Psoas muscle (tissue), 8 donors: ENCODE results near the gene TSPAN9. TPM values are rescaled to one million over a fixed set of nuclear protein-coding genes. Genes with fewer than 3 reads are reported as not detected.
A peak's percentile ranks its signal among the peaks of the same experiment; 100 is the strongest.

Experiments used
- ATAC-seq, 4 donors: fragments of 200-7000 bp; cut with Tn5 transposase; one replicate each; pipeline ENCODE4 v1.9.1; 2020; ENCODE audit warnings: moderate library complexity in 3 of 4, mild to moderate bottlenecking in 2 of 4
- DNase-seq, 2 donors: peaks; one replicate each; pipeline ENCODE4 v3.0.0-alpha.2; 2020
- H3K27ac ChIP-seq: fragments of 200-600 bp; one replicate; pipeline ENCODE4 v1.8.0; 2022
- H3K27me3 ChIP-seq, 3 donors: fragments of 200-600 bp in 1 of 3; one replicate each; pipeline versions ENCODE4 v1.6.1 to v1.8.0; 2013 to 2022; ENCODE audit warnings: low read length in 2 of 3, mild to moderate bottlenecking in 2 of 3, moderate library complexity in 1 of 3; ENCODE audit not compliant: insufficient read depth in 3 of 3
- H3K36me3 ChIP-seq, 2 donors: fragments of 200-600 bp in 1 of 2; one replicate each; pipeline versions ENCODE4 v1.6.1 to v1.8.0; 2013 to 2022; ENCODE audit warnings: low read depth in 1 of 2, mild to moderate bottlenecking in 1 of 2, moderate library complexity in 1 of 2; ENCODE audit not compliant: insufficient read depth in 1 of 2
- H3K4me1 ChIP-seq: fragments of 200-600 bp; one replicate; pipeline ENCODE4 v1.8.0; 2022
- H3K4me3 ChIP-seq: fragments of 200-600 bp; one replicate; pipeline ENCODE4 v1.8.0; 2022; ENCODE audit warnings: mild to moderate bottlenecking
- H3K9me3 ChIP-seq: fragments of 200-600 bp; one replicate; pipeline ENCODE4 v1.8.0; 2022
- WGBS, 3 donors: extraction: QIAGEN DNeasy Blood & Tissue Kit; methylation state at CpG; one replicate each; pipeline versions ENCODE4 v1.1.6 to v1.1.7; 2013; 5-methylcytosine and 5-hydroxymethylcytosine counted together
- intact Hi-C, 2 donors: fragments of 100-400 bp; cut with DNase I; formaldehyde crosslinking; loops; one replicate each; pipeline versions ENCODE4 v1.11.0 to v1.14.2; 2022
- polyA plus RNA-seq, 3 donors: library from polyadenylated mRNA; stranded (reverse); fragments of 200-250 nt; gene quantifications; one replicate each; pipeline ENCODE4 v1.2.3, GENCODE V29; 2013
- total RNA-seq, 4 donors: library from RNA; stranded (reverse); fragmentation: NEBNext Ultra II Directional in 2 of 4; extraction: Animal tissue kit (Norgen Biotek cat#: 25700) in 2 of 4; gene quantifications; one replicate each; pipeline versions ENCODE4 v1.2.1 to v1.2.4, GENCODE V29; 2021 to 2023
- TF ChIP-seq, protein P1 (sequence below): fragments of 200-600 bp; IDR thresholded peaks from one replicate; pipeline ENCODE4 v1.8.0; 2022; ENCODE audit warnings: antibody characterized with exemption
- donor health status: healthy with polysubstance abuse.
- donor health status: DM: no; HTN: no; CAD: no; lungs with moderate emphysema.
- donor health status: Bipolar disorder and iron deficiency.
- donor health status: healthy.
- donor health status: DM: yes; HTN: yes; CAD: no.
- donor health status: DM: no; HTN: no; CAD: no.
- donor health status: DM: no; HTN: no; CAD: no.
- donor health status: DM: yes; HTN: yes; CAD: no.

The TSPAN9 gene
- total and polyA plus RNA-seq, 7 donors: 6.4 to 28.0 (median 11.6) TPM

DNA sequence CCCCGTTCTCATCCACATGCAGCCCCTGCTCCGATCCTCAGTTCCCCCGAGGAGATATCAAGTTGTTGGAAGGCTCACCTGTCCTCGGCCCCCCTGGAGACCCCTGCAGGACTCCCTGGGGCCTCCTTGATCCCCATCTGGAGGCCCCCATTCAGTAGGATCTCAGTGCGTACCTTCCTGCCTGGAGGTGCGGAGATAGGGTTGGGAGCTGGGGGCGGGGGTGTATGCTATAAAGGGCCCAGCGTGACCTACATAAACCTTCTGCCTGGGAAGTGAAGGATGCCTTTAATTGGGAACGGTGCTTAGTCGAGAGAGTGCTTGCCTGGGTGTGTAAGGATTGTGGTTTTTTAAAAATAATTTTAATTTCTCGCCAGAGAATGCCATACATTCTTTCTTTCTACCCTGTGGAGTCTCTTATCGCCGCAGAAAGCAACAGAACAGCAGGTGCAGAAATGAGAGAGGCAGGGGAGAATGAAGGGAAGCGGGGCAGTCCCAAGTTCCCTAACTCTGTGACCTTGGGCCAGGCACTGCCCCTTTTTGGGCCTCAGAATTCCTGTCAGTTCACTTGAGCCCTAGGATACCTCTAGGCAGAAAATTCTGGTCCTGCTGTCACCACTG is 153.7 kb downstream of the TSPAN9 start:
- intact Hi-C loops: no loop called here
- ATAC-seq (peak in 1 of 4 donors; percentile 27), DNase-seq (no peak)
- Histone ChIP-seq H3K27me3 (no peaks in the 10 kb centered on the region), H3K27ac (peak overlapping the region; percentile 80), H3K4me1 (peaks cover 39% of the 10 kb centered on the region), H3K4me3 (no peak overlapping the region), H3K9me3 (no peaks in the 10 kb centered on the region), H3K36me3 (no peaks in the 10 kb centered on the region)
- WGBS, 3 donors: 45 to 70% (median 61%) methylated on average over 14 of the region's 14 CpGs
- TF ChIP-seq, protein P1, sequence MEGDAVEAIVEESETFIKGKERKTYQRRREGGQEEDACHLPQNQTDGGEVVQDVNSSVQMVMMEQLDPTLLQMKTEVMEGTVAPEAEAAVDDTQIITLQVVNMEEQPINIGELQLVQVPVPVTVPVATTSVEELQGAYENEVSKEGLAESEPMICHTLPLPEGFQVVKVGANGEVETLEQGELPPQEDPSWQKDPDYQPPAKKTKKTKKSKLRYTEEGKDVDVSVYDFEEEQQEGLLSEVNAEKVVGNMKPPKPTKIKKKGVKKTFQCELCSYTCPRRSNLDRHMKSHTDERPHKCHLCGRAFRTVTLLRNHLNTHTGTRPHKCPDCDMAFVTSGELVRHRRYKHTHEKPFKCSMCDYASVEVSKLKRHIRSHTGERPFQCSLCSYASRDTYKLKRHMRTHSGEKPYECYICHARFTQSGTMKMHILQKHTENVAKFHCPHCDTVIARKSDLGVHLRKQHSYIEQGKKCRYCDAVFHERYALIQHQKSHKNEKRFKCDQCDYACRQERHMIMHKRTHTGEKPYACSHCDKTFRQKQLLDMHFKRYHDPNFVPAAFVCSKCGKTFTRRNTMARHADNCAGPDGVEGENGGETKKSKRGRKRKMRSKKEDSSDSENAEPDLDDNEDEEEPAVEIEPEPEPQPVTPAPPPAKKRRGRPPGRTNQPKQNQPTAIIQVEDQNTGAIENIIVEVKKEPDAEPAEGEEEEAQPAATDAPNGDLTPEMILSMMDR: no peak

DNA sequence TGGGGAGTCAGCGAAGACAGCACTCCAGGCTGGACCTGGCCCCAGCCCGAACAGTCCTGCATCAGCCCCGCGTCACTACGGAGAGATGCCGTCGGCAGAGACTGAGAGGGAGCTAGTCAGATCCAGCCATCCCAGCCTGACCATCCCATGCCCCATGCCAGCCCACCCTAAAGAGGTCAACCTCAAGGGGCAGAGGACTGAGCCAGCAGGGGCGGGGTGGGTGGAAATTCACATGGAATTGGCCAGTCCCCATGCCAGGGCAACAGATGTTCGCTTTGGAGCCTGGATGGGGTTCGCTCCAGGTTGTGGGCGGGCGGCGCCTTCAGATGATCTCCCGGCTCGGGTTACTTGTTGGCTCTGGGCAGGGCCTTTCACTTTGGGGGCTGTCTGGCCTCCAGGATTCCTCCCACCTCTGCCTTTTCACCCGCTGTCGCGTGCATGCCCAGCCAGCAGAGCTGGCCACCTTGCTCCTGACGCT is 154.3 kb downstream of the TSPAN9 start:
- intact Hi-C loops: no loop called here
- H3K4me1 ChIP-seq: peaks cover 45% of the 10 kb centered on the region
- peak; percentile 77 to 85 (median 80) for ATAC-seq
- H3K4me3 ChIP-seq: no peak overlapping the region
- peak overlapping the region; percentile 80 for H3K27ac ChIP-seq
- peak; percentile 61 to 71 for DNase-seq
- no peaks in the 10 kb centered on the region for H3K27me3 ChIP-seq
- TF ChIP-seq, protein P1: no peak
- no peaks in the 10 kb centered on the region for H3K9me3 ChIP-seq
- H3K36me3 ChIP-seq: no peaks in the 10 kb centered on the region
- WGBS, 3 donors: 23 to 35% (median 28%) methylated on average over 15 to 19 of the region's 19 CpGs

DNA sequence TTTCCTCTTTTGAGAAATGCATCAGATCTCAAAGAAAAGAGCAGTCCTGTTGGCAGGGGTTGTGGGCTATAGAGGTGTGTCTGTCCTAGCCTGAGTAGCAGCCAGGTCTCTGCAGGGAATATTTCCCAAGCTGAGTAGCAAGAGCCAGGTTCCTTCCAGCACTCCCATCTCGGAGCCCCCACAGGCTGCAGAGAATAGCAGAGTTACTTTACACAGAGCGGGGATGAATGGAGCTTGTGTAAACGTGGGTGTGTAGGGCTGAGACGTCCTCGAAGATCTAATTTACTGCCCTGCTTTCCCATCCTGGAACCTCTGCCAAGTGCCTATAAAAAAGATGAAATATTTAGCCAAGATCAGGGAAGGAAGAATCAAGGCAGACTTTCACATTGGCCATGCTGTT is 156.6 kb downstream of the TSPAN9 start:
- no peaks in the 10 kb centered on the region for H3K27me3 ChIP-seq
- ATAC-seq (no peak), DNase-seq (no peak)
- no peak overlapping the region for H3K4me3 ChIP-seq
- no peak overlapping the region for H3K27ac ChIP-seq
- intact Hi-C loops: no loop called here
- TF ChIP-seq, protein P1: no peak
- peaks cover 55% of the 10 kb centered on the region for H3K4me1 ChIP-seq
- no peaks in the 10 kb centered on the region for H3K9me3 ChIP-seq
- WGBS, 3 donors: 55 to 75% (median 64%) methylated on average over 5 of the region's 5 CpGs
- H3K36me3 ChIP-seq: no peaks in the 10 kb centered on the region

DNA sequence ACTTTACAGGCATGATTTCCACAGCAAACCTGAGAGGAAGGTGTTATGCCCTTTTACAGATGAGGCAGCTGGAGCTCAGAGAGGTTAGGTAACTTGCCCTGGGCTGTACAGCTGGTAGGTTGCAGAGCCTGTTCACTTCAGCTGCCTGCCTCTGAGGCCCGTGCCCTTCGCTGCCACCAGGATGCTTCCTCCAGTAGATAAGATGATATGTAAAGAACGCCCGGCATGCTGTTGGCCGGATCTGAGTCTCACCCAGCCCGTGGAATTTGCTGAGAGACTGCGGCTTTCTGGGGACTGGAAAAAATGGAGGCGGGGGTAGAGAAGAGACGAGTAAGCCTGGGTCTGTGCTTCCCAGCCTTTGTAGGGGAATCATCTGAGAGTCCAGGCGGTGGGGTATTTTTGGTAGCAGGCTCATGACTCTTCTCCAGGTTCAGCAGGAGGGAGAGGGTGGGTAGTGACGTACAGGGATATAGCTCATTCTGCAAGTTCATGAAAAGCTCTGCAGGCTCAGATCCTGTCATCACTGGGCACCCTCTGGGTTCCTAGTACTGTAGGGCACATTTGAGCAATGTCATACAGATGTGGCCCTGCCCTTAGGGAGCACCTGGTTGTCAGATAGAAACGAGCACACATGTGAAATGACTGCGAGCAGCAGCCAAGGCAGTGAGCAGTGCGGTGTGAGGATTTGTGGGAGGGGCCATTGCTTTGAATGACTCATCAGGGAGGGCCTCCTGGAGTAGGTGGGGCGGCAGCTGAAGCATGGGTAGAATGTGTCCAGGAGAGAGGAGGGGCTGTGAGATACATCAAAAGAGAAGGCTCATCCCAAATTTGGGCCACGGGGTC is 159.4 kb downstream of the TSPAN9 start:
- ATAC-seq (peak; percentile 70 to 82 (median 80)), DNase-seq (peak; percentile 49 to 73)
- no peaks in the 10 kb centered on the region for H3K36me3 ChIP-seq
- H3K27me3 ChIP-seq: no peaks in the 10 kb centered on the region
- no peak overlapping the region for H3K4me3 ChIP-seq
- peaks cover 50% of the 10 kb centered on the region for H3K4me1 ChIP-seq
- H3K27ac ChIP-seq: peak overlapping the region; percentile 63
- TF ChIP-seq, protein P1: no peak
- WGBS, 3 donors: 52 to 68% (median 67%) methylated on average over 16 of the region's 16 CpGs
- intact Hi-C loops: loop anchor here (5.0 kb wide), 1 partner anchor 34 kb away; no protein-coding TSS in a partner anchor
- no peaks in the 10 kb centered on the region for H3K9me3 ChIP-seq
